Astrocyte of the spinal cord (primary cell): ENCODE measurements around the gene MYO1G.

Experiments
- DNase-seq: peaks from one replicate; pipeline ENCODE4 v3.0.0; 2011; ENCODE audit warnings: low read depth, low spot score
- H3K4me3 ChIP-seq: 2 replicates; pipeline ENCODE4 v1.5.1; 2011; ENCODE audit warnings: low read depth, mild to moderate bottlenecking, low read length, moderate library complexity
- CTCF ChIP-seq: IDR thresholded peaks from 2 replicates; pipeline ENCODE4 v1.5.1; 2012; ENCODE audit warnings: low read depth, mild to moderate bottlenecking, low read length, inconsistent platforms
- in situ Hi-C: cut with HindIII; loops from 2 replicates; pipeline ENCODE4 v1.10.0; 2017; ENCODE audit warnings: low sequenced_read_pairs

MYO1G gene

GRCh38 chr7:44990109-44991023 lies 11.6 kb upstream of the MYO1G start:
- DNase-seq, result peak; percentile 81
- TF ChIP-seq CTCF, result no peak
- no peak overlapping the region for H3K4me3 ChIP-seq
- in situ Hi-C loops, result no loop called here

GRCh38 chr7:44989132-44989531 lies 10.3 kb upstream of the MYO1G start:
- no peak for TF ChIP-seq CTCF
- in situ Hi-C loops, result no loop called here
- H3K4me3 ChIP-seq, result no peak overlapping the region
- DNase-seq, result no peak

- no peak for TF ChIP-seq CTCF
- no peak for DNase-seq
- no peak overlapping the region for H3K4me3 ChIP-seq
- in situ Hi-C loops, result no loop called here
These were observed 9.9 kb upstream of the MYO1G start for GRCh38 chr7:44988701-44989100.

- no peak overlapping the region for H3K4me3 ChIP-seq
- in situ Hi-C loops, result no loop called here
- no peak for DNase-seq
- TF ChIP-seq CTCF, result no peak
These were observed 9.2 kb upstream of the MYO1G start for GRCh38 chr7:44987996-44988395.

- in situ Hi-C loops, result no loop called here
- TF ChIP-seq CTCF, result no peak
- no peak overlapping the region for H3K4me3 ChIP-seq
- no peak for DNase-seq
These were observed 8.6 kb upstream of the MYO1G start for GRCh38 chr7:44987457-44987856.

GRCh38 chr7:44986218-44987053 lies 7.6 kb upstream of the MYO1G start:
- H3K4me3 ChIP-seq, result peak overlapping the region; percentile 90
- in situ Hi-C loops, result no loop called here
- DNase-seq, result peak; percentile 96
- no peak for TF ChIP-seq CTCF
